Stimulated activated CD4-positive, alpha-beta T cell treated with anti-CD3 and anti-CD28 coated beads, Interleukin-15, amount 100 ng/mL, for 48 hours (primary cell): ENCODE results near the gene PTPRD.
"Not testable (repeated sequence)": the region's sequence is repeated elsewhere in the genome, so short reads cannot be mapped to it uniquely, and the experiment has no call there.

Source experiments
- DNase-seq, 2 donors: peaks; one replicate each; pipeline ENCODE4 v3.0.0-alpha.2; 2020; ENCODE audit warnings: low read depth in 2 of 2

Gene PTPRD

DNA sequence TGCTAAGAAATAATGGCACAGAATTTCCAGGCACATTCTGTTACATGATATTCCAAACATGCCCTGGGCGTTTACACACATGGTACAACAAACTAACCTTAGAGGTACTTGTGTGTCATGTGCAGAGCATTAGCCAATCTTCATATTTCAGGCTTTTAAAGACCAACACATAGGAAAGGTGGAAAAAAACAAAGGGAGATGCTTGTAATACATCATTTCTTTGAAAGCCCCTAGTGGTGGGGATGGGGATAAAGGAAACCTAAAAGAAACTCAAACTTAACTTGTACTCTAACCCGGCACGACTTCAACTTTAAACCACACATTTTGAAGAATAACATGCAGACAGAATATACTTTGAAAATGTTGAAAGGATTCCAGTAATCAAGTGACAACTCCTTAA, 133.6 kb downstream of the PTPRD start:
- DNase-seq: no peak

DNA sequence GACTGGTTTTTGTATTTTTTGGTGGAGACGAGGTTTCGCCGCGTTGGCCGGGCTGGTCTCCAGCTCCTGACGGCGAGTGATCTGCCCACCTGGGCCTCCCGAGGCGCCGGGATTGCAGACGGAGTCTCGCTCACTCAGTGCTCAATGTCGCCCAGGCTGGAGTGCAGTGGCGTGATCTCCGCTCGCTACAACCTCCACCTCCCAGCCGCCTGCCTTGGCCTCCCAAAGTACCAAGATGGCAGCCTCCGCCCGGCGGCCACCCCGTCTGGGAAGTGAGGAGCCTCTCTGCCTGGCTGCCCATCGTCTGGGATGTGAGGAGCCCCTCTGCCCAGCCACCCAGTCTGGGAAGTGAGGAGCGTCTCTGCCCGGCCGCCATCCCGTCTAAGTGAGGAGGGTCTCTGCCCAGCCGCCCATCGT, 163.6 kb downstream of the PTPRD start:
- DNase-seq: not testable (repeated sequence)

DNA sequence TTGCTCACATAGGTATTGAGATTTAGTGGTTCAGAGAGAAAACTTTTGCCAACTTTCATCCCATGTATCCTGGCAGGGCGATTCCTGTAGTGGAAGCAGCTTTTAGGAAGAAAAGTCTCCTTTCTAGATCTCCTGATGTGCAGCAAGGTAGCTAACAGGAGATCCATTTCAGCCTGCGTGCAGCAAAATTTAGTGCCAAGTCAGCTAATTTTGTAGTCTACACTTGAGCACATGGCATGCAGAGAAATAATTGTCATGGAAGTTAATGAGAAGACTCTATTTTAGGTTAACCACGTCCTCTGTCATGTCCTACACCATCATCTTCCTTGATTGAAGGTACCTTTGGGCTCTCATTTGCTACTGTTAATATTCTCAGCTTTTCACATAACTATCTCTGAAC, 165.8 kb downstream of the PTPRD start:
- DNase-seq: no peak

DNA sequence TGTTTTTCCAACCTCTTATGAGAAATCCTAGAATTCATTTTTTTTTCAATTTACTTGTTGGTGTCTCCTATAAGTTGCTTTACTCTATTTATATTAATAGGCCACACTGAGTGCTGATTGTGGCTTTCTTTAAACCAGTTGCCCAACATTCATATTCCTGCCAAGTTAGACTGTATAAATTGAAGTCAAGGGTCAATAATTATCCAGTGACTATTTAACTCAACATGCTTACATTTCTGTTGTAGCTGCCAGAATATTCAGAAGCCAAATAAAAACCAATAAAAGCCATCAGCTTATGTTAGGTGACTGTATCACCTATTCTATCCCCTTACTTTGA, 169.0 kb downstream of the PTPRD start:
- no peak for DNase-seq

DNA sequence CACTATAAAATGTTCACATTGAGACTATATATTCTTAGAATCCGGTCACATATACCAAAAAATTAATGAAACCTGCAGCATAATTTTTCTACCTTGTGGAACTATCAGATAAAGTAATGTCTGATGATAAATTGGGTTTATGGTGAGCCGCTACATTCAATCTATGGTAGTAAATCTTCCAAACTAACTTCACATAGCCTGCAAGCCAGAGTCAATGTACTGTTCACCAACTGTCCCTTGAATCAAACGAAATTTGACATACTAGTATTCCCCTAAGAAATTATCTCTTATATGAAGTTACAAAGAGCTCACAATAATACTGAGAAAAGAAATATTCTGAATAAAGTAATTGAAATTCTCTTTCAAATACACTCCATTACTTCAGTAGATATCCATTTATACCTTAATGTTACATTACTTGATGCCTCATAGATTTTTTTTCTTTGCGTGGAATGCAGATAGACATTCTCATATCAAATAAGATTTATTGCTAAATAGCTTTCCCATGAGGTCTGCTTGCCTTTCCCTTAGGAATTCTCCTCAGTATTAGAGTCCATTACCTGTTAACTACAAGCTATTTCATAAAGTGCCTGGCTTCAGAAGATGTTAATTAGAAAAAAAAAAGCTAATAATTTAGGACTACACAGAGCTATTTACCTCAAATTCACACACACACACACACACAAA, 169.5 kb downstream of the PTPRD start:
- DNase-seq: no peak

DNA sequence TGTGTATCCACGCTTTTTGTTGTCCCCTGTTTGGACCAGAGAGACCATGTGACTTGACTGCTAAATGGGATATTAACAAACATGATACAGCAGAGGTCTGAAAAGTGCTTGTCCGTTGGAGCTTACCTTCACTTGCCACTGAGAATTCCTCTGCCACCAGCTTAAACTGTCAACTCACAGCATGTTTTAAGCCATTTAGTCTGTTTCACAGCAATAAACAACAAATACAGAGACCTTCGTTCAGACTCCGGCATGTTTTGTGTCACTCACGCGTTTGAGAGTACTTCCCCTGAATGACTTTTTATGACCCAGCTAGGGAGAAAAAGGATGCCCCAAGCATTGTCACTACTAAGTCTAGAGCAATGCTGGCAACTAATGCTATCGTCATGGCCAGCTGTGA, 173.8 kb downstream of the PTPRD start:
- DNase-seq: no peak

DNA sequence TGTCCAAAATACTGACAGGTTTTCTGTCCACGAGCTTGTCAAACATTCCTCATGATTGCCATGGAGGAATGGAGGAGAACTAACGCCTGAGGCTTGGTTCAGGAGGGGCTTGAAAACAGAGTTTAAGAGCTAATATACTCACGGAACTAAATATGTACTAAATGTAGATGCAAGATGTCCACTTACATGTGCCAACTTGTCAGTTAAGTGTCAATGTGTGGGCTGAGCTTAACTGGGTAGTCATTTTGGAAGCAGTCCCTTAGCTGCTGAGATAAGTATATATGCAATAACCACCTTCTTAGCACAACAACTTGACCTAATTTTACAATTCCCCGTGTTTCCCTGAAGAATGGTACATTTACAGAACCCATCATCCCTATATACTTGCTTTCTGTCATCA, 176.0 kb downstream of the PTPRD start:
- no peak for DNase-seq

DNA sequence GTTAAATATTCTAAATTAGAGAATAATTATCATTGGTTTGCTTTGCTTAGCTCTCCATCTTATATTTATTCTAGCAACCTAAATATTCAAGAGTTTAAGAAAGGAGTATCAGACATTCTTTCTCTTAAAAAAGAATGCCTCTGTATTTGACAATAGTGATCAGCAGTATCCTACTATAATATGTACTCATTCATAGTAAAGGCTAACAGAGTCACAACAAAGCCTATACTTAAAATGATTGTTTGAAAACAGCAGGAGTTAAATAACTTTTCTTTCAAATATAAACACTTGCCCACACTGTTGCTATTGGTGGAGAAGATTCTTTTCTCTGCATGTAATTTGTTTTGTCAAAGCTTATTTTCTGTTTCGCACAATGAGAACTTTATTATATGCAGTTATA, 178.4 kb downstream of the PTPRD start:
- no peak for DNase-seq

DNA sequence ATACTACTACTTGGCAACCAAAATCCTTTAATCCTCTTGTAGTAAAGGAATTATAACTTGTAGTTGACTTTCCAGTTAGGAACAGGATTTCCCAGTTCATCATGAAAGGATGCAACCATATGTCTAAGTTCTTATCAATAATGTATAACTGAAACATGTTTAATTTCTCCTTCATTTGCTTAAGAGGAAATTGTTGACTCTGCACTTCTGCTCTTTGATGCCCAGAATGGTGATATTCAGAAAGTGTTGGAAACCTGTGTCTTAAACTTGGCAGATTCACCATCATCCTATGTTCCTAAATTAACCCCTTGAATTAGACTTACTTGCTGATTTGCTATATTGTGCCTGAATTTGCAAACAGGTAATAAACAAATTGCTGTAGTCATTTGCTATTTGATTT, 201.5 kb downstream of the PTPRD start:
- DNase-seq: no peak

DNA sequence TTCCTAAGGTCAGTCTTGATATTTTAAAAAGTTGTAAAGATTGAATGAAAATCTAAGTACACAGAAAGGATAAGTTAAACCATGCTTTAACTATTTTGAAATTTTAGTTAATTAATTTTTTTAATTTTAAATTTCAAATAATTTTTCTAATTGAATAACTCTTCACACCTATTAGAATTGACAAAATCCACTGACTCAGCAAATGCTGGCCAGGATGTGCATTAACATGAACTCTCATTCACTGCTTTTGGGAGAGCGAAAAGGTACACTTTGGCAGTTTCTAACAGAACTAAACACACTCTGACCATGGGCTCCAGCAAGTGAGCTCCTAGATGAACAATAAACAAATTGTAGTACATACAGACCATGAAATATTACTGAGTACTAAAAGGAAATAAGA, 209.5 kb downstream of the PTPRD start:
- no peak for DNase-seq

DNA sequence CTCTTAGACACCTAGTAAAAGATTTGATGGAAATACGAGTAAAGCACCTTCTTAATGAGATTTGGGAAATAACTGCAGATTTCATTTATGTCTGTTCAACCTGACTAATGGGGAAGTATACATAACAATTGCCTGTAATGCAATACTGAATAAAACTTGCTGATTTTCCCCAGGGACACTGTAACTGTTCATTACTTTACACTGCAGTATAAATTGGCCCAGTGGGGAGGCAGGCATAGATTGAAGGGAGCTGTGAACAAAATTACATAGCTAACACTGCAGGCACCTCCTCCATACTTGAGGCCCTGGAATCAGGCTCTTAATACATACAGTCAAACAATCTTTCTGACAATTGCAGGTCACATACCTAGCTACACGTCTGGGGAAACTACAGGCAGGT, 216.2 kb downstream of the PTPRD start:
- no peak for DNase-seq

DNA sequence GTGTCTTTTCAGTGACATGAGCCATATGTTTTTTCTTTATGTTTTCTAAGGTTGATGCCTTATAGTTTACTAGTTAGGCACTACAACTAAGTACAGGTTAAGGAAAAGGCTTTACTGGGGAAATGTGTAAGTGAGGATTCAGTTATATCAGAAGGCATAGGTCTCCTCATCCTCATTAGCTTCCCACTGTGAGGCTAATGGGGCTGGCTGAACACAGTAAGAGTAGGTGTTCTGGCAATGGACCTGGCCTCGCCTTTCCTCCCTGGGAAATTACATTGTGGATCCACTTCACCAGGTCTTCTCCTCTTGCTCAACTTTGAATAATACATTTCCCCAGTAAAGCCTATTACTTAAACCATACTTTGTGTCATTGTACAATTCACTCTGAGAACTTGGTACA, 225.5 kb downstream of the PTPRD start:
- DNase-seq: no peak

DNA sequence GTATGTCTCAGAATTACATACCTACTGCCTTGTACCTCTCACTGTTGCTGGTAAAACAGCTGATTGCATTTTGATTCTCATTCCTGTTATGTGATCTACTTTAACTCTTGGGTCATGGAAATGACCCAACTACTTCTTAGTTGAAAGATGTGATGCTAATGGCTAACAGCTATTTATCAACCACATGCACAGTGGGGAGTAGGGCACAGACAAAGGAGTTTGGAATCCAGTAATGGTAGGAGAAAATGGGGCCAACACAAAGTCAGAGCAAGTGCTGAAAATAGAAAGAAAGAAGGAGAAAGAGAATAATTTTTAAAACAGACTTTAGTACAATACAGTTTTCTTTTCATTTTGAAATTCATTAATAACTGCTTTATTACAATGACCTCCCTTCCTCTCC, 241.0 kb downstream of the PTPRD start:
- DNase-seq: no peak

DNA sequence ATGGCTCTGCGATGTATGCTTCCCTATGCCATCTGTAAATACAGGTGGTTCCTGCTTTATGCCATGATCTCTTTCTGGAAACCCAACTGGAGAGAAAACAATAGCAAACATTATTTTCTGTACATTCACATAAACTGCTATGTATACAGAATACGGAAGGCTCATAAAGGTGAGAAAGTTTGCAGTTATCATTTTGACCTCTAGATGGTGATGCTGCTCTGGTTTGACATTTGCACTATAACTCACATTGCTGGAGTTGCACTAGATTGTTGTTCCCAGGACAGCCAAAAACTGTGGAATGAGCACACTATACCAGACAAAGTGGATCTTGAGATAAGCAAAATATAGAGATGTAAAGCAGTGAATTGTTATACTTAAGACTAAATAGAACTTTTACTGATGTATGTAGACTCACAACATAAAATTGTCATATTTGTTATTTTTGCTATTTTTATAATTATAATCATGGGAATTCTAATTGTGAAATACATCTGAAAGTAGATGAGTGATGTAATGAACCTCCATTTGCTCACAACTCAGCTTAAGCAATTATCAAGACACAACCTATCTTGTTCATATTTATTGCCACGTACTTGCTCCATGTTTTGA, 246.5 kb downstream of the PTPRD start:
- DNase-seq: no peak

DNA sequence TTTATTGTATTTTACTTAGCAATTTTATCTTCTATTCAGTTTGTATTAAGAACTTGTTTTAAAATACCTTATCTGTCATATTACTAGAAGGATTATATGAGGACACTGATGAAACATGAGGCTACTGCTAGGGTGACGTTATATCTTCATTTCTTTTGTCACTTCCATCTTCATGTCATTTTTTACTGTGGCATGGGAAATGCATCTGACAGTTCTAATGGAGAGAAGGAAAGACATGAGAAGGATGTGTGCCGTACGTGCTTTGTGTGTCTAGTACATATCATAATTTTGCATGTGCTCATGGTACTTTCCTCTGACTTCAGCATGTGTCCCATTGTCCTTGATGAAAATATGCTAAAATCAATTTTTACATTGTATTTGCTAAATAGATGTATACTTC, 258.2 kb downstream of the PTPRD start:
- DNase-seq: no peak

DNA sequence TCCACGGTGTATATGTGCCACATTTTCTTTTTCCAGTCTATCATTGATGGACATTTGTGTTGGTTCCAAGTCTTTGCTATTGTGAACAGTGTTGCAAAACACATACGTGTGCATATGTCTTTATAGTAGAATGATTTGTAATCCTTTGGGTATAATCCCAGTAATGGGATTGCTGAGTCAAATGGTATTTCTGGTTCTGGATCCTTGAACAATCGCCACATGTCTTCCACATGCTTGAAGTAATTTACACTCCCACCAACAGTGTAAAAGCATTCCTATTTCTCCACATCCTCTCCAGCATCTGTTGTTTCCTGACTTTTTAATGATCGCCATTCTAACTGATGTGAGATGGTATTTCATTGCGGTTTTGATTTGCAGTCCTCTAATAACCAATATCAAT, 267.2 kb downstream of the PTPRD start:
- DNase-seq: not testable (repeated sequence)

DNA sequence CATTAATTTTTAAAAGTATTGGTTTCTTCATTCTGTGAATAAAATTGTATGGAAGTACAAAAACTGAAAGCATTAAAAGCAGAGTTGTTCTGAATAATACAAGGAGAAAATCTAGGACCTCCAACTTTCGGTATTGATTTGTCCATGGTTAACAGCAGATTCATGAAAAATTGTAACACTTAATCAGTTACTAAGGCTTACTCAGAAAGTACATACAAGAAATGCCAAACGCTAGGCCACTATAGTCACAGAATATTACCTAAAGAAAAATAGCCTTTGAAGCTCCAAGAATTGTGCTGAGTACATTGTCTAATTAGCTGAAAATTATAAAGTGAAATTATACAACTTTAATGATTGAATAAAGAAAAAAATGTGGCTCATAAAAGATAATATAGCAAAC, 271.7 kb downstream of the PTPRD start:
- DNase-seq: no peak

DNA sequence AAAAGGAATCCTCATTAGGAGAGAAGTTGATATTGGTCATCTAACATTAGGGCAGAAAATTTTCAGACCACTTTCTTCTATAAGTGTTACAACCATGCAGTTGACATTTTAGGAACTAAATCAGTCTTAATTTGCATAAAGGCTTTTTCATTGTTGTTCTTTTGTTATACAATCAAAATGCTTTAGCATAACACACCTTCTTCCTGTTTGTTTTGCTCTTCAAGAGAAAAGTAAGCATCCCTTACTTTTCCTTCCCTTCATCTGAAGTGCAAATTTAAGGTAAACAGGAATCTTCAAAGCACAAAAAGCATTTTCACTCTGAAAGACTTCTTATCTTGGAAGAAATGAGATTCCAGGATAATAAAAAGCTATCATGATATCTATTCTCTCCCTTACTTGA, 273.6 kb downstream of the PTPRD start:
- DNase-seq: no peak

DNA sequence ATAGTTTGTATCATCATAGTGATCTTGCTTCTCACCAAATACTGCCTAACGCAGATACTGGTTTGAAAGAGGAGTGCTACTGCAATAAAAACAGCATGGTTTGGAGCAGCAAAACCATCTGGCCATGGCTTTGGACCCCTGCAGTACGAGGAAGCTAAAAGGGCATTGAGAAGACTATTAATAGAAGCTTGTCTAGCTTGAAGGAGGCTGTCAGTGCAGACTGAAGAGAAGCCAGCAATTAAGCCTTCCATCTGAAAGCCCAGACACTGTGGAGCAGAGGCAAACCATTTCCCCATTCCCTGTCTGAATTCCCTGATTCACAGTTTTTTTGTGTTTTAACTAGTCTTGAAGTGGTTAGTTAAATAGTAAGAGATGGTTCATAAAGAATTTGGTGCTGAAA, 281.6 kb downstream of the PTPRD start:
- DNase-seq: no peak

DNA sequence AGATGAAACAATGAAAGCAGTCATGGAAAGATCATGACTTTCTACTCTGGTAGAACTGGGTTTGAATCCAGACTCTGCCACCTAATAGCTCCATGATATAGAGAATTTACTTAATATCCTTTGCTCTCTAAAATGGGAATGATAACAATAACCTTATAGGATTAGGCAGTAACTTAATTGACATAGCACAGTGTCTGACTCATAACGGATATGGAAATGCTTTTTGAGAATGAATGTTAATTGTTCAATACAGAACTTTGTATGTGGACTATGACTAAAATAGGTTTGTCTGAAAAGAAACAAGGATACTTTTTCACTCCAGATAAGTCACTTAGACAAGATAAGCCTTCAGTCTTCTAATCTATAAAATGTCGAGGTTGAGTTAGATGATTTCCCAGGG, 330.7 kb downstream of the PTPRD start:
- no peak for DNase-seq

DNA sequence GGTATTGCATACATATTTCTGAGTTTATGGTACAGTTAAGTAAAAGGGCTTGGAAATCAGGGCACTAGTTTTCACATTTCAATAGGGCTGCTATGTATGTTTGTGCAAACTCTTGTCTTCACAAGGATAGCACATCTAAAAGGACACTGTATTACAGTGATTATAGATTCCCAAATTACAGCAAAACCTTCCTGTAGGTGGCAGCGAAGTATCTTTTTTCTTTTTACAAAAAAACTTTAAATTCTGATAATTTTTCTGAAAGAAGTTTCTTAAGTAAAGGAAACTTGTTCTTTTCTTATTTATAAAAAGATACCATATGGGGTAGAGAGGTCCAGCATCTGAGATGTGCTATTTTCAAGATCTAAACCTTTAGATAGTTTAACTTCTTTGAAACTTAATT, 337.8 kb downstream of the PTPRD start:
- no peak for DNase-seq

DNA sequence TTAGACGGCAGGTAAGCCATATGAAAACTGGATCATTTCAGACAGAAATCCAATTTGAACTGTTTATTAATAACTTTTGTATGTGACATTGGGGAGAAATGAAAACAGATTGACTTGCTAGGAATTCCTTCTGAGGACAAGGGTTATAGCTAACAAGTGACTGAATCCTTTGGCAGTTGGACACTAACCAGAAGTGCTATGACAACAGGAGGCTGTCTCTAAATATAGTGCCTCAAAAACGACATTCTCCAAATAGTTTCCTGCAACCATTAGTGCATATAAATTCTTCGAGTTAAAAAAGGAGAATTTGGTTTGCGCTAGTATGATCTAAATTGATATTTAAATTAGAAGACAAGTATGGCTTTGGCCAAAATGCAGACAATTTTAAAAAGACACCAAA, 338.6 kb downstream of the PTPRD start:
- no peak for DNase-seq

DNA sequence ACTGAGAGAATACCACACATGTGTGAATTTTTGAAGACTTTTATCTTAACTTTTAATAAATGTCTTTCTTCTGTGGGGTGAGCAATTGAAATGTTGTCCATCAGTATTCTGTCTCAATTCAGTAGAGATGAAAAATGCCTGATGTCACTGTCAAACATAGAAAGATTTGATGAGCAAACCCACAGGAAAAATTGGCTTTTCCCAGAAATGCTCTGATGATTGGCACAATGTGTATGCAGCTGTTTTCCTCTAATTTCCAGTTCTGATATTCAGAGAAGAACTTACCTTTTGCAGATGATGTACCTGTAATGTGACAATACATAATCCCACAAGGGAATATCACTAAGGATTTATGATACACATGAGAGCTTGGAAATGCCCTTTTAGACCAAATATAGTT, 340.0 kb downstream of the PTPRD start:
- DNase-seq: no peak
